Vagina (tissue), 2 donors: ENCODE data around the gene NLGN4Y.

Experiments used
- CTCF ChIP-seq, 3 experiments: fragments of 450-650 bp in 2 of 3; fragments of 200-600 bp in 1 of 3; sonication (generic) in 1 of 3; IDR thresholded peaks; one replicate each; pipeline ENCODE4 v1.5.1; 2017 to 2019; ENCODE audit warnings: antibody characterized with exemption in 3 of 3, mild to moderate bottlenecking in 2 of 3, moderate library complexity in 2 of 3
- POLR2A ChIP-seq, 2 donors: fragments of 450-650 bp; IDR thresholded peaks; one replicate each; pipeline ENCODE4 v1.6.1; 2017; ENCODE audit warnings: antibody characterized with exemption in 2 of 2, mild to moderate bottlenecking in 2 of 2, moderate library complexity in 2 of 2
- POLR2AphosphoS5 ChIP-seq, 2 donors: sonication (generic); formaldehyde crosslinking; IDR thresholded peaks; one replicate each; pipeline ENCODE4 v1.9.0; 2017; ENCODE audit warnings: antibody characterized with exemption in 2 of 2, mild to moderate bottlenecking in 2 of 2, low read depth in 1 of 2; ENCODE audit not compliant: insufficient read depth in 1 of 2

- TF ChIP-seq POLR2A (IDR thresholded peaks at IDR 0.05) (no peak), CTCF (IDR thresholded peaks at IDR 0.05) (no peak), POLR2AphosphoS5 (IDR thresholded peaks at IDR 0.05; ENCODE audit: insufficient read depth in 1 of 2, low read depth in 1 of 2) (no peak)
Observed at GRCh38 chrY:14824583-14824982, 300.3 kb downstream of the NLGN4Y start.
